ENCODE measurements around the gene SLC4A8.
"Not testable (repeated sequence)": the region's sequence is repeated elsewhere in the genome, so short reads cannot be mapped to it uniquely, and the experiment has no call there.

Gene SLC4A8

DNA sequence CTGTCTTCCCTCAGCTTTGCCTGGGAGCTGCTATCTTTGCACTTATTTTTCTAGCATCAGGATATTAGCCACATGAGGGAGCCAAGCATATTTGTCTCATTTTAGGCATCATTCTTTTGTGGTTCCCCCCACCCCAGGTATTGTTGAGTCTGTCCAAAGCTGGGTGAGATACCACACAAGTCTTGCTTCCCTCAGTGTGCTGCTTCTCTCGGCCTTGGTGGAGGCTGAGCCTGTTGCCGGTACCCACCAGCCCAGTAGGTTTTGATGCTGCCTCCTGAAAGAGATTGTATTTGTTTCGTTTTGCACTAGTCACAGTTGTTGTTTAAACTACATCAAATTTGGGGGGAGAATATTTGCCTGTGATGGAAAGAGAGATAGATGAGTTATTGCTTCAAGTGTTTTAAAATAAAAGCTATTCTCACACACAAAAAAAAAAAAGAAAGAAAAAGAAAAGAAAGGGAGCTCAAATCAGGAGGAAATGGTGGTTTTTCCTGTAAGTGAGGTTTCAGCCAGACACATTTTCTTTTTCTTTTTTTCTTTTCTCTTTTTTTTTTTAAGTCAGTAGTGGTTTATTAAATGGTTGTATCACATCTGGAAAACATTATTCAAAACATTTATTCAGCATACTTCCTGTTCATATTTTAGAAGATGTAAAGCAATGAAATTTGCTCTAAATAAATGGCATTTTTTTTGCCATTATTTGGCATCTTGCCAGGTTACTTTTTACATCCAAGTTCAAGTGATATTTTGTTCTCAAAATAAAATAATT, 58.5 kb downstream of the SLC4A8 start:
- DNase-seq, result peak; percentile 27

DNA sequence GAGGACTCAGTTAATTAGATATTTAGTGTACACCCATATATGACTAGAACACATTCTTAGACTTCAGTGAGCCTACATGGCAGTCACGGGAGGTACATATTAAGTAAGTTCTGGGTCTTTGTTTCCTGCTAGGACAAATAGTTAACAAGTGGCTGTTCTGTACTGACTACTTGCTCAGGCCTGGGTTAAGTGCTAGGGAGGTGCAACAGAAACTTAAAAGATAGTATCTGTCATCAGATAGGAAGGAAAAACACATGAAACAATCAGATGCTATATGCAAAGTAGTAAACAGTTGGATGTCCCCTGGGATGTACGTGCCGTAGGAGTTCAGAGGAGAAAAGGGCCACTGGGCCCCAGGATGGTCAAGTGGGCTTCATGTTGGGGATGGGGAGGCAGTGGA, 59.5 kb downstream of the SLC4A8 start:
- no peak for DNase-seq

DNA sequence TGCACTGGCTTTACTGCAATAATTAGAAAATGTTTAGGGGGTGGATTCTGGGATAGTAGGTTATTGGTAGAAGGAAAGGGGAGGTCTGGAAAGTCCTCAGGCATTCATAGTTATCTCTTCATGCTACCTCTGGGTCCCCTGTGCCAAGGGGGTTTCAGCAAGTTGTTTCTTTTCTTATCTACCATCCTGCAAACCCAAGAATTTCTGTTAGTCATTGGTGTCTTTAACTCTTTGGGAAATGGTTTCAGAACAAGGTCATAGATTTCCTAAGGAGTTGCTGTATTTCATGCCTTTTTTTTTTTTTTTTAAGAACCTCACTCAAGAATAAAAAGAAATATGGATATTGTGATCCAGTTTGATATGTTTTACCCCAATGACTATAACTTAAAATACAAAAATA, 63.6 kb downstream of the SLC4A8 start:
- no peak for DNase-seq

DNA sequence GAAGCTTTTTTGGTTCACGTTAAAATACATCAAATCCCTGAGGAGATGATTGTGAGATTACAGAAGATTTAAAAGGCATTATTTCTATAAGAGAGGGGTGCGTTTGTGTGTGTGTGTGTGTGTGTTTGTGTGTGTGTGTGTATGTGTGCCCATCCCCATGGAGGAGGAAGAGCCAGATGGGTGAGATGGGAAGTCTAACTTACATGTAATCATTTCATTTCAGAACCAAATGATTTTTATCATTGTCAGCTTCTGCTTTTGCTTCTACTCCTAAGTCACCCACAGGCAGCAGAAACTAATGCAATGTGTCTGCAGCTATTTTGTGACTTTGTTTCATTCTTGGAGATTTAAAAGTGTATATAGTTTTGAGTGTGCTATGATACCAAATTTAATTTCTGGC, 68.7 kb downstream of the SLC4A8 start:
- no peak for DNase-seq

DNA sequence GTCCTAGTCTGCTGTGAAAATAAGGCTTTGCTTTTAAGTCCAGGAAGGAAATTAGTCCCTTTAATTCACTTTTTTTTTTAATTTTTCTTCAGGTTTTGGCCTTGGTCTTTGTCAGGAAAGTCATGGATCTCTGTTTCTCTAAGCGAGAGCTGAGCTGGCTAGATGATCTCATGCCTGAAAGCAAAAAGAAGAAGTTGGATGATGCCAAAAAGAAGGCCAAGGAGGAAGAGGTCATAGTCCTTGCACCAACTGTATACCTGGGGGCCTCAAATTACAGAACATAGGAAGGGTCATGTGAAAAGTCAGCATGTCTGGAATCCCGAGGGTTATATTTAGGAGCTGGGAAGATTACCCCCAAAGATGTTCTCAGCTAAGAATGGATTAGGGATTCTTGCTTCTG, 72.3 kb downstream of the SLC4A8 start:
- DNase-seq, result no peak

DNA sequence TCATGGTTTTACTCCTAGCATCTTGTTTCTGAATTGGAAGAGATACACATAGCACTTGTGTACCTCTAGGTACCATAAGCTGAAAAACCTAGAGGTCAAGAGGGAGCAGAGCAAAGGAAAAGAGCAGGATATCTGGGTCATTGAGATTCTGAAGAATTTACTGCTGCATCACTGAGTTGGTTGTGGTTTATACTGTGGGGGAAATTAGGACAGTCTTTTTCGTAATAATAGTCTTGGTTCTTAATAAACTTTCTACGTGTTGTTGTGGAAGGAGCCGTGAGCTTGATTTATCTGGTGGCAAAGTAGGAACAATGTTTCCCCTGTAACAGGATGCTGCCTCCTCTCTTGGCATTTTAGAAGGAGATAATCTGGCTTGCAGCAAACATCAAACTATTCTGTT, 80.2 kb downstream of the SLC4A8 start:
- no peak for DNase-seq

DNA sequence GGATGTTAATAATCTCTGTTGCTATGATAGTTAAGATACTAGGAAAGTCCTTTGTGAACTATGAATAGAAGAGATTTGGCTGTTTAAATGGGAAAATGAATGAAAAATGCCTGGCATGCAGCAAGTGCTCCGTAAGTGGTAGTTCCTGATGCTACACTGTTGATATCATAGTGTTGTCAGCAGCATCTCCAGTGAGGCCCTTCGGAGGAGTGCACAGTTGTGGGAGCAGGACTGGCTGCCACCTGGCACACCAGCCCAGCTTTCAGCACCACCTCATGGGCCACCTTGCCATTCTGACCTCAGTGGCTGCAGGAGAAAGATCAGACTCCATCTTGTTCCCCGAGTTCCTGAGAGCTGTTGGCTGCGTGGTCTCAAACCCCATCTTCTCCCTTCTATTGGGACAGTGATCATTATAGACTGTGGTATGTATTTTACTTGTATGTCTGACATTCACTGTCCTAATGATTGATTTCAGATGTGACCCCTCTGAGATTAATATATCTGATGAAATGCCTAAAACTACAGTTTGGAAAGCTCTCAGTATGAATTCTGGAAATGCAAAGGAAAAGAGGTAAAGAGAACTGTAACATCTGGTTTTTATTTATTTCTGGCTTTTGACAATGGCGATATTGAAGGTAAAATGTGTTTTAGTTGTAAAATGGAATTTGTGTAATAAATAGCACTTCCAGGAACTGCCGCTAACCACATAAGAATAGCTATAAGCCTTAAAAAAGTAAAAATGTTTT, 80.9 kb downstream of the SLC4A8 start:
- peak; percentile 28 for DNase-seq

DNA sequence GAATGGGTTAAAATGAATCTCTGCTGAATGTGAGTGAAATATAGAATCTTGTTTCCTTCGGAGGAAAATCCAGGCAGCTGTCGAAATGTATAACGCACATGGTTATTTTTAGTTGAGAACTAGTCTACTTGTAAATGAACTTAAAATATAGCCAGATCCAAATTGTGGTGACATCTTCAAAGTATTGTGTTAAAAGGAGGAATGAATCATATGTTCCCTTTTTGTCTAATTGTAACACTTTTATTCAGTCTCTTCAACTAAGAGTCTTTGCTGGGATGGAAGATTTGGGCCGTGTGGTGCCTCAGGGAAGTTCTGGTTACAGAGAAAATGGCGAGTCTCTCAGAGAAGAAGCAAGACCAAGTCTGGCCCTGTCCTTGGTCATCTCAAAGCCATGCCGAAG, 82.5 kb downstream of the SLC4A8 start:
- DNase-seq, result no peak

DNA sequence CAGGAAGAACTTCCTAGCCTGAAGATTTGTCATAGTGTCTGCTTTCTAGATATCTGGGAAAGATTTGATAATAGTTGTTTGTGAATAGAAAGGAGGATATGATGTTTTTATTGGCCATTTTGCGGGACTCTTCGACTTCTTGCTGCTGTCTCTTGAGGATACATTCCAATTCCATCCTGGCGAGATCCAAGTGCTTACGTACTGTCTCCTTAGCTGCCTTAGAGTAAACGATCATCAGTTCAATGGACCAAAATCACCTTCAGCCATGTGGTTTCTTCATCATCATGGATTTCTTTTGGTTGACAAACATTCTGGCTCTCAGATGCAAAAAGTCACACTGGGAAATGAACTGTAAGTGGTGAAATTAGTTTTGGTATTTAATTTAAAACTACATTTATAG, 83.7 kb downstream of the SLC4A8 start:
- DNase-seq, result no peak

DNA sequence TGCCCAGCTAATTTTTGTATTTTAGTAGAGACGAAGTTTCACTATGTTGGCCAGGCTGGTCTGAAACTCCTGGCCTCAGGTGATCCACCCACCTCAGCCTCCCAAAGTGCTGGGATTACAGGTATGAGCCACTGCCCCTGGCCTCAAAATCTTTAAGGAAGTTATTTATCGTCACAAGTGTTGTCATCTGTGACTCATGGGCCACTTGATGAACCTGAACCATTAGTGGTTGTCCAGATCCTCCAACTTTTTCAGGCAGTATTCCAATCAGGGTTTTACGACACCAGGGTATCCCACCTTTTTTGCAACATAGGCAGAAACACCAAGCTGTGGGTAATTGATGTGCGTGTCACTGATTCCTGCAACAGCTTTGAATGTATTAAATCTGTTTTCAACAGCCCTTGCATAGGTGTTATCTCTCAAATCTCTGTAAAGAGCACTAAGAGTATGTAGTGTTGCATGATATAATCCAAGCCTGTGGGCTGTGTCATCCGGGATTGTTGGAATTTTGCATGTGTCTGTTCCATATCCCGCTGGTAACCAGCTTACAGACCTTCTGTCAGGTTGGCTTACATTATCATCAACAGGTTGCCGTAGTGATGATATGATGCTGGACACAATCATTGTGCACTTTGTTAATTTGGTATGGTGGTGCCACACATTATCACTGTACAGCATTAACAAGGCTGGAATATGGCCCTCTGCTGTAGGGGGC, 87.1 kb downstream of the SLC4A8 start:
- no peak for DNase-seq

DNA sequence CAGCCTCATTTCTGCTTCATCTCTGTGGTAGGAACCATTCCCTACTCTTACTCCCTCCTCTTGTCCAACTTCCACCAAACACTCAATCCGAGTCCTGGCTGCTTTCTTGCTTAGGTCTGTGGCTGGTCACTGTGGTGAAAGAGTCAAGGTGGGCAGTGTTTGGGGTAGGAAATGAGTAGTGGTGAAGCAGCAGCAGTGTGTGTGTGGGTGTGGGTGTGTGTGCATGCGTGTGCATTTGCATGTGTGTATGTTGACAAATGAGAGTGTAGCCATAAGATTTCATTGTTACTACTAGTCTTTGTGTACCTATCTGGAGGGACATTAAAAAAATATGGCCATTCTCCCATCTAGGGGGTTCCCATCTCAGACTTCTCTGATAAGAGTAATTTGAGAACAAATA, 87.8 kb downstream of the SLC4A8 start:
- no peak for DNase-seq

DNA sequence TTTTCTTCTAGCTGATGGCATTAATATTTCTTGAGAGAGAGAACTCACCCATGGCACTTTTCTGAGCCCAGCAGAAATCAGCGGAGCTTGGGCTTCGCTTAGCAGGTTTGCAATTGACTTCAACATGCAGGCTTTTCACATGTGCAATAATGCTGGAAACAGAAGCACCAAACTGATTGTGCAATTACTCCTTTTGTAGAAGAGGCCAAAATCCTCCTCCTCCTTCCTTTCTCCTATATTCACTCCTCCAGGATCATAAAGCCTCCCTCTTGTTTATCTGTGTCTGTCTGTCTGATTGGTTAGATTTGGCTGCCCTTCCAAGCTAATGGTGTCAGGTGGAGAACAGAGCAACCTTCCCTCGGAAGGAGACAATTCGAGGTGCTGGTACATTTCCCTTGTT, 90.4 kb downstream of the SLC4A8 start:
- DNase-seq, result not testable (repeated sequence)

DNA sequence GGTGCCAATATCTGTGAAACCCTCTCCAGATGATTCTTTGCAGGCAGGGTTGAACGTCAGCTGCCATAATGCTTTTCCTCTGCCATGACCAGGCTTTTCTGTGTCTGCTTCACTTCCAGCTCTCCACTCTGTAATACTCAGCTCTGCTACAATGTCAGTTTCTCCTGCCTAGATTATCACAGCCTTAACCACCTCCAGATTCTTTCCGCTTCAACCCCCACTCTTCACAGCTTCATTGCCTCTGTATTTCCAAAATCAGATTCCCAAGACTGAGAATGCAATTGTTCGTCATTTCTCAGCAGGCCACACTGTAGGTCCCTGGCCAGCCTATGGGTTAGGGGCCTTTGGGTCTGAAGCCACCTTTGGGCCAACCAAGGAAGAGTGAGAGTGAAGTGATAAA, 92.7 kb downstream of the SLC4A8 start:
- DNase-seq, result no peak

DNA sequence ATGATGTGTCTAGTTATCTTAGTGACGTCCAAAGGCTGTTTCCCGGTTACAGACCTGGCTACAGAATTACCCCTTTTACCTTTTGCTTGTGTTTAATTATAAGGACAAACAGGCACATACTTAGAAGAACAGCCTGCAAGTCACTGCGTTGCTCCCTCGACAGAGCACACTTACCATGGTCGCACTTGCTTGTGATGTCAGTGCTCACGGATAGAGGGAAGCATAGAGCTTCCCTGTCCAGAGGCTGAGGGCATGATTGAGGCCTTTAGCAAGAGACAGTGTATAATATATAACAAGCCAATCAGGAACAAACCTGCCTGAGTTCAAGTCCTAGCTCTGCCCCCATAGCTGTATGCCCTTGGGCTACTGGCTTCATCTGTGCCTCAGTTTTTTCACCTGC, 93.2 kb downstream of the SLC4A8 start:
- no peak for DNase-seq

DNA sequence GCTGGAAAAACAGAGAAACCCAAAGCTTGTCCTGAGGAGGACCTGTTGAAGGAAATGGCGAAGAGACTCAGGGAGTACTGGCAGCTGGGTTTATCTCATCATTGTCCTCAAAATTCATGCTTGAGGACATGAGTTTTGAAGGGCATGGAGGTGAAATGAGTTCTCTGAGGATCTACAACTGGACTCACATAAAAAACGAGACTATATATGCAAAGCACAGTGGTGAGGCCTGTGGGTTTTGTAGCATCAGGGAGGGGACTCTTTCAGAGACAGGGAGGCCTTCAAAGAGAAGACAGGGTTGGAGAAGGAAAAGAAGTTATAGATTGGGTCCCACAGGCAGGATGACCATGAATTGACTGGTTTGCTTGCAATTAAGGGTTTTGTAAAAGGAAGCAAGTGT, 95.1 kb downstream of the SLC4A8 start:
- no peak for DNase-seq

DNA sequence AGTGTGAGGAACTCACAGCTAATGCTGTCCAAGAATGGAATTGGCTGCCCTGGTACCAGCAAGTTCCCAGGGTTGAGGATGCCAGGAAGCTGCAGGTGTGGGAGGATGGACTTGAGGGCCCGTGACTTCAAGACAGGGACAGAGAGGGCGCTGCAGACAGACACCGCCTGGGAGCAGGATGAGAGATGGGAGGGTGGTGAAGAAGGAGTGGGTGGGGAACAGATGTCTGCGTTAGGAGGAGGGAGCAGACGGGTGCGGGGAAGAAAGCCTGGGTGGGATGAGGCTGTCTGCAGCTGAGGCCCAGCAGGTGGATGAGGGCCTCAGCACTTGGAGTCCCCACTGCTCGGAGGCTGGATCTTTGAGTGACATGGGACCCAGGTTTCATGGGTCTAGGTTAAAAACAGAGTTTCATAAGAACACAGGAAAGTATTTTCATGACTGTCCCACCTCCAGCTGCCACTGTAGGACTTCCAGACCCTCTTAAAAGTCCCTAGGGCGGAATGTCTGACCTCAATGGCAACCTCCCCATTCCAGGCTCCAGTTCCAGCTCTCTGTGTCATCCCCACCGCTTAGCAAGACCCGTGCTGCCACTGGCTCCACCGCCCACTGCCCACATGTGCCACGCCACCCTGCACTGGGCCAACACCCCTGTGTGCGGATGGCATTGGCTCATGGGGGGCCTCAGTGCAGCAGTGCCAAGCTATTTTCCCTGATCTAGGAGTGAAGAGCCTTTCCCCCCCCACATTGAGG, 96.1 kb downstream of the SLC4A8 start:
- DNase-seq, result no peak

DNA sequence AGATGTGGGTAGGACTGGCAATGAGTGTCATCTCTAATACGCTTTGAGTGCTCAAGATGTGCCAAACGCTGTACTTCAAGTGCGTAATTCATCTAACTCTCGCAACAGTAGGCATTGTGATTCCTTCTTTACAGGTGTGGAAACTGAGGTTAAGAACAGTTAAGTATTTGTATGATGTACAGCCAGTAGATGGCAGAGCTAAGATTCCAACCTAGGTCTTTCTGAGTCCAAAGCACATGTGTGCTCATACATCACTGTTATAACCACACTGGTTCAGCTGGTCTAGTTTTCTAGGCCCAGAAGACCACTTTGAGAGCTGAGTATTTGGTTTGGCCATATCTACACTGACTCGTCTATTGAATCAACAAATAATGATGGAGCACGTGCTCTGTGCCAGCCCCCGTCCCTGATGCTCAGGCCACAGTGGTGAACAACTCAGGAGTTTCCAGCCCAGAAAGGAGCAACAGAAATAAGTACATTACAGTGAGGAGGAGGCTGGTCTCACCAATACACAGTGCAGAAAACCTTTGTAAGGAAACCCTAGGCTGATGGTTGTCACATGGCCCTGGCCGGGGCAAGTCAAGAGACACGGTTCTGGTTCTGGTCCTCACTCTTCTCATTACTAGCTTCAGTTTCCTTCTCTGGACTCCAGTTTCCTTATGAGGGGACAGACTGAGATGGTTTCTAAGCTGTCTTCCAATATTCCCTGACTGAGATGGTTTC, 97.1 kb downstream of the SLC4A8 start:
- no peak for DNase-seq

DNA sequence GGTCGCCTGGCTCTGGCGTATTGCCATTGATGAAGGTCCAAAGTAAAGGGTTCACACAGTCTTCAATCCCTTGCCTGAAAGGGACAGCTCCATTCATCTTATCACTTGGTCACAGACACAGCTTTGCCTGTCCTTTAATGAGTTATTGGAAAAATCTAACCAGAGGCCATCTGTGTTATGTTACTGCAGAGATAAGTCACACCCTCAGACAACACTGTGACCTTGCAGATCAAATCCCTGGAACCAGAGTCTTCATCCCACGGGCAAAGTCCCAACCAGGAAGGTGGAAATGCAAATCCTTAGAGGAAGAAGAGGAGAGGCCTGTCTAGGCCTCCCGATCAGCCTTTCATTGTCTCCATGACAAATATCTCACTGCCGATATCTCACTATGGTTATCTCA, 98.1 kb downstream of the SLC4A8 start:
- no peak for DNase-seq

DNA sequence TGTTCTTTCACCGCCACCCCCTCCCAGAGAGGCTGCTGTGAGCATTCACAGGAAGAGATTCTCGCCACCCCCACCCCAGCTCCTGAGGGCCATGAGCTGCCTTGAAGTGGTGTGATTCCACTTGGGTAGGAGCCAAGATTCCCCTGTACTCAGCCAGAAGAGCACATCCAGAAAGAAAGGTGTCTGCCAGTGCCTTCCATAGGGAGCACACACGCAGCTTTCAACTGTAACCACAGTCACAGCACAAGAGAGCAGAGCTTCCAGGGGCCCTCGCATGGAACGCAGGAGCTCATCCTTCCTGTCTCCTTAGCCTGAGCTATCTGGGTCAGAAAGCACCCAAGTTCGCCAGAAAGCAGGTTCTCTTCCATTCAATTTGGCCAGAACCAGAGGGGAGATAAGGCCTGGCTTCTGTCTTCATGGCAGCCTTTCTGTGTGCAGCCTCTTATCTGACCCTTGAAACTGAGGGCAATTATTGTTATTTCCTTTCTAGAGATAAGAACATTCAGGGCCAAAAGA, 99.8 kb downstream of the SLC4A8 start:
- peak; percentile 36 for DNase-seq

DNA sequence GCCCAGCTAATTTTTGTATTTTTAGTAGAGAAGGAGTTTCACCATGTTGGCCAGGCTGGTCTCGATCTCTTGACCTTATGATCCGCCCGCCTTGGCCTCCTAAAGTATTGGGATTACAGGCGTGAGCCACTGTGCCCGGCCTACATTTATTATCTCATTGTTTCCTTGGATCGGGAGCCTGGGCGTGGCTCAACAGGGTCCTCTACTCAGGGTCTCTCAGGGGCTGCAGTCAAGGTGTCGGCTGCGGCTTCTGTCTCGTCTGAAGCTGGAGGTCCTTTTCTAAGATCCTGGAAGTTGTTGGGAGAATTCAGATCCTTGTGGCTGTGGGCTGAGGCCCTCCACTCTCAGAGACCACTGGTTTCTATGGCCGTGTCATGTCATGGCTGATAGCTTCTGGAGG, 100.9 kb downstream of the SLC4A8 start:
- no peak for DNase-seq

DNA sequence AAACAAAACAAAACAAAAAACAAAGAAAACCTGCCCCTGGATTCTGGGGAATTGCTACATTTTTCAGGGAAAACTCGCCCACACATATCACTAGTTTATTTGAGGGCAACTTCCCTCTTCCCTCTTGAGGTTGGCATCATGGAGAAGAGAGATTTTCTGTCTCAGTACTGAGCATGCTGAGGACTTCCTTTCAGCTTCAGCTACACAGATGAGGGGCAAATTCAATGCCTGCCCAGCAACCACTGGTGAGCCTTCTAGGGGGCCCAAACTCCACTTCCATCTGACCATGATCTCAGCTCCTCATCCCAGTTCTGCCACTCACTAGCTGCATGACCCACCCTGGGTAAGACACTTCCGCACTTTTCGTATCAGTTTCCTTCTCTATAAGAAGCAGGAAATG, 103.3 kb downstream of the SLC4A8 start:
- DNase-seq, result no peak
